GM18526 (cell line): ENCODE data around the gene CBLL1.

Source experiments
- POLR2A ChIP-seq: IDR thresholded peaks from 3 replicates; pipeline ENCODE4 v1.6.1; 2011; ENCODE audit not compliant: insufficient read length; ENCODE audit errors: extremely low read depth

The CBLL1 gene, protein sequence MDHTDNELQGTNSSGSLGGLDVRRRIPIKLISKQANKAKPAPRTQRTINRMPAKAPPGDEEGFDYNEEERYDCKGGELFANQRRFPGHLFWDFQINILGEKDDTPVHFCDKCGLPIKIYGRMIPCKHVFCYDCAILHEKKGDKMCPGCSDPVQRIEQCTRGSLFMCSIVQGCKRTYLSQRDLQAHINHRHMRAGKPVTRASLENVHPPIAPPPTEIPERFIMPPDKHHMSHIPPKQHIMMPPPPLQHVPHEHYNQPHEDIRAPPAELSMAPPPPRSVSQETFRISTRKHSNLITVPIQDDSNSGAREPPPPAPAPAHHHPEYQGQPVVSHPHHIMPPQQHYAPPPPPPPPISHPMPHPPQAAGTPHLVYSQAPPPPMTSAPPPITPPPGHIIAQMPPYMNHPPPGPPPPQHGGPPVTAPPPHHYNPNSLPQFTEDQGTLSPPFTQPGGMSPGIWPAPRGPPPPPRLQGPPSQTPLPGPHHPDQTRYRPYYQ

GRCh38 chr7:107743567-107744344 is at the start of gene CBLL1:
CBLL1 (plus strand) TSS chr7:107744142; CDS start chr7:107744164, 22 bp downstream.
- TF ChIP-seq POLR2A, result peak; percentile 75

- TF ChIP-seq POLR2A, result no peak
Measured at GRCh38 chr7:107694386-107694785, 49.6 kb upstream of the CBLL1 start.

- TF ChIP-seq POLR2A, result no peak
Measured at GRCh38 chr7:107696330-107696946, 47.5 kb upstream of the CBLL1 start.

DNA sequence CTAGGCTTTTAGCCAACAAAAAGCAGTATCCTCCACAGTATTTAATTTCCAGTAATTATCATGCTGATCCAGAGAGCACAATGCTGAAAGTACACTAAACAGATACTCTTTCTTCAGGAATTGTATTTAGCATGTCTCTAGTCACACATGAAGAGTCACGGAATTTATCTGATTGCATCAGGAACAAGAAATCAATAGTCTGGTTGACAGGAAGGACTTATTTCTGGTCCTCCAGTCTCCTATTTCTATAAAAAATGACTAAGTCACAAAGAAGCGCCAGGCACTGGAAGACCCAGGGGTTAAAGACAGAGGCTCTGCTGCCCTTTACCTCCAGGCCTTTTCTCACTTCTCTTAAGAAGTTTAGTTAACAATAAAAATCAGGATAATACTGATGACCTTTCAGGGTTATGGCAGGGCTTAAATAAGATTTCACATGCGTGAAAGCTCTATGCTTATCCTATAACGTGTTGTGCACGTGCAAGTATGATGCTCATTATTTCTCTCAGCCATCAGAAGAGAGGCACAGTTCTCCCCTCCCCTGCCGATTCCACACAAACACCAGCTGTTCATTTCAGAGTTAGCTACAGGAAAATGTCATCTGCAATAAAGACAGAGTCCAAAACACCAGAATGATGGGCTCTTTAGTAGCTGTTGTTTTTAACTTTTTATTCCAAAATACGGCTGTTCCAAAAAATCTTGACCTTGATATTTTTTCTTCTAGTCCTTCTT is 46.5 kb upstream of the CBLL1 start:
- no peak for TF ChIP-seq POLR2A

DNA sequence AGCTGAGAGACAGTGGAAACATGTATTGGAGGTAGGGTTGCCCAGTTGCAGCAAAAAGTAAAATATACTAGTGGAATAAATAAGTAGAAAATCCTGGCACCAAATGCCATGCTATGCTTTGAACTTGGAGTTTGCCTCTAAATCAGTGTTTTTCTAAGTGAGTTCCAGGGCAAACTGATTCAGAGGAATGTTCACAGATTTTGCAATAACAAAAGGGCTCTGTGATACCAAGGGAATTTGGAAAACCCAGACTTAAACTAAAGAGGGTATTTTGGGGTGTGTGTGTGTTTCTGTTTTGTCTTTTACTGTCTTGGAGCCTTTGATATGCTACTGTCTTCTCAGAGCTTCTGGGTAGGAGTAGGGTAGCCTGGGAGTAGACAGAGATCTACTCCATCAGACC is 43.4 kb upstream of the CBLL1 start:
- no peak for TF ChIP-seq POLR2A

DNA sequence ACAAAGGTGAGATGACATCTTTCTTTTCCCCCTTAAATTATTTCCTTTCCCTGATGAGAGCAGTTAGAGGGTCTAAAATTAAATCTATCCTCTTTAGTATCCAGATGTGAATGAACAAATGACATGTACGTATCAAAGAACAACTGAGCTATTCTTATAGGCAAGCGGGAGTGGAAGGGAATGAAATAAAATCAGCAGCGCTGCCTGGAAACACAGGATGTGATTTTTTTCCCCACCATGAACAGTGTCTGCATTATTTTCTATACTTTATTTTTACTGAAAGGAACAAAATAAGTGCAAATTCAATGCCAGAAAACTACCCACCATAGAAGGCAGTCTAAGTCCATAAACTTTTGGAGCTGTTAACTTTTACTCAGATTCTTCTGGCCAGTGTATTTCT is 42.8 kb upstream of the CBLL1 start:
- no peak for TF ChIP-seq POLR2A

- no peak for TF ChIP-seq POLR2A
Measured at GRCh38 chr7:107703219-107703618, 40.7 kb upstream of the CBLL1 start.

DNA sequence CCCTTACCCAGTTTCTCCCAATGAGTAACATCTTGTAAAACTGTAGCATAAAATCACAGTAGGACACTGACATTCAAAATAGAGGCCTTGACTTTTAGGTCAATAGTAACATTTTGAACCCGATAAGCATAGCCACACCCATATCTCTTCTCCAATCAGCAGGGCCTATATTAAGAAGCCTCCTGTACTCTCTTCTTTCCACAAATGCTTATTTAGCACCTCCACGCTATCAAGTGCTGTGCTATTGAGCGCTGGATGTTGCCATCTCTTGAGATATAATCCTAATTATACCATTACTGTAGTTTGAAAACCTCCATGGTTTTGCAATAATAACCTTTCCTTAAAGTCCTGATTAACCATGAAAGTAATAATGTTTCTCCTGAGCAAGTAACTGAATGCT is 40.1 kb upstream of the CBLL1 start:
- no peak for TF ChIP-seq POLR2A

GRCh38 chr7:107708956-107709355 is 35.0 kb upstream of the CBLL1 start:
- TF ChIP-seq POLR2A, result no peak

- no peak for TF ChIP-seq POLR2A
Measured at GRCh38 chr7:107711301-107711700, 32.6 kb upstream of the CBLL1 start.

DNA sequence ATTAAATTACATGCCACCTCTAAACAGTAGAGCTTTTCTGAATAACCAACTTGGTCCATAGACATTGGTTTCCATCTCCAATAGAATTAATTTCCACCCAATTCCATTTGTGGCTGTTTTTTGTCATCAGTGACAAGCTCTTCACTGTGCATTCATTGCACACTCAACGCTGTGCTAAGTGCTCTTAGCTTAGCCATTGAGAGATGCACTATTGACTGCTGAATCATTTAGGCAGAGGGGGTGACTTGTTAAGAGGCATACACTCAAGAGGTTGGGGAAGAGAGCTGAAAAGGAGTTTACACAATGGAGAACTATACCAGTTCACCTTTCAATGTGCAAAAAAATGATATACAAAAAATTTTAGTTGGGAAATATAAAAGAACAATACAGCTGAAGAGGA is 31.9 kb upstream of the CBLL1 start:
- TF ChIP-seq POLR2A, result no peak

- TF ChIP-seq POLR2A, result no peak
Measured at GRCh38 chr7:107712896-107713295, 31.0 kb upstream of the CBLL1 start.

DNA sequence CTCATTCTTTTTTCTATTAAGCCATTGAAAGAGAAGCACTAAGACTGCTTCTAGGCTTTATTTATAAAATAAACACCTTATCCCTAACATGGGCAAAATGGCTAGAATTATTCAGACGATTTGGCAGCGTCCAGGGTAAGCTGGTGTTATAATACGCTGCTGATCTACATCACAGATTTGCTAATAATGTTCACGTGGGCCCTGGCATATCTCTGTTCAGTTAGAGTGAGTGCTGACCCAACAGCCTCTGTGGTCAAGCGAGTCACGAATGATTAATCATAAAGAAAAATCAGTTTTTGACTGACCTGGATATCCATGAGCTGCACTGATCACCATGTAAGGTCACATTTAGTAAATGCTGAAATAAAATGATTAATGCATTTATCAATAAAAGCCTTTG is 28.4 kb upstream of the CBLL1 start:
- TF ChIP-seq POLR2A, result no peak

- no peak for TF ChIP-seq POLR2A
Measured at GRCh38 chr7:107718456-107719193, 25.3 kb upstream of the CBLL1 start.
